Neural cell (in vitro differentiated cells): ENCODE results near the gene ACOXL. TPM values are rescaled to one million over a fixed set of nuclear protein-coding genes. Genes with fewer than 3 reads are reported as not detected.

ENCODE experiments used
- H2AFZ ChIP-seq: fragments of 200-600, 300-800 bp; sonication (generic), shearing (Covaris generic); 2 replicates; pipeline ENCODE4 v1.6.0; 2014; ENCODE audit warnings: low read depth, mild to moderate bottlenecking, antibody characterized with exemption, low read length, moderate library complexity
- H3F3A ChIP-seq: fragments of 200-600 bp; shearing (Covaris generic); 2 replicates; pipeline ENCODE4 v1.6.1; 2016; ENCODE audit warnings: mild to moderate bottlenecking, moderate library complexity, mixed read lengths, antibody characterized with exemption, low read length; ENCODE audit not compliant: insufficient read depth, poor library complexity, severe bottlenecking
- H3K27ac ChIP-seq: fragments of 200-600, 300-800 bp; sonication (generic), shearing (Covaris generic); 2 replicates; pipeline ENCODE4 v1.5.1; 2014; ENCODE audit warnings: mild to moderate bottlenecking, low read length, moderate library complexity
- H3K27me3 ChIP-seq: fragments of 300-800, 200-600 bp; sonication (generic), shearing (Covaris generic); 2 replicates; pipeline ENCODE4 v1.6.0; 2014; ENCODE audit warnings: mild to moderate bottlenecking, low read depth, low read length, moderate library complexity; ENCODE audit not compliant: insufficient read depth
- H3K36me3 ChIP-seq: fragments of 300-800, 200-600 bp; sonication (generic), shearing (Covaris generic); 2 replicates; pipeline ENCODE4 v1.5.1; 2014; ENCODE audit warnings: mild to moderate bottlenecking, antibody characterized with exemption, low read length, moderate library complexity; ENCODE audit not compliant: insufficient read depth
- H3K4me2 ChIP-seq: fragments of 300-800, 200-600 bp; sonication (generic), shearing (Covaris generic); 2 replicates; pipeline ENCODE4 v1.6.0; 2014; ENCODE audit warnings: mild to moderate bottlenecking, low read length
- H3K4me3 ChIP-seq: fragments of 300-800, 200-600 bp; sonication (generic), shearing (Covaris generic); 2 replicates; pipeline ENCODE4 v1.5.1; 2014; ENCODE audit warnings: mild to moderate bottlenecking, low read length, moderate library complexity
- H3K79me2 ChIP-seq: fragments of 200-600 bp; shearing (Covaris generic); replicated peaks from 2 replicates; pipeline ENCODE4 v1.6.0; 2014; ENCODE audit warnings: mild to moderate bottlenecking, low read length, moderate library complexity; ENCODE audit not compliant: insufficient read depth
- H3K9ac ChIP-seq: fragments of 300-800, 200-600 bp; sonication (generic), shearing (Covaris generic); 2 replicates; pipeline ENCODE4 v1.6.1; 2016; ENCODE audit warnings: mild to moderate bottlenecking, low read length, mixed read lengths
- H3K9me2 ChIP-seq: fragments of 200-600 bp; shearing (Covaris generic); 2 replicates; pipeline ENCODE4 v1.6.1; 2016; ENCODE audit warnings: mild to moderate bottlenecking, low read length, mixed read lengths; ENCODE audit not compliant: insufficient read depth
- H3K9me3 ChIP-seq: fragments of 200-600, 300-800 bp; sonication (generic), shearing (Covaris generic); 2 replicates; pipeline ENCODE4 v1.6.1; 2016; ENCODE audit warnings: mild to moderate bottlenecking, mixed run types, low read length, moderate library complexity, mixed read lengths
- H4K20me1 ChIP-seq: fragments of 200-600 bp; shearing (Covaris generic); 2 replicates; pipeline ENCODE4 v1.6.1; 2016; ENCODE audit warnings: mild to moderate bottlenecking, mixed run types; ENCODE audit not compliant: insufficient read depth
- EP300 ChIP-seq: fragments of 450-650 bp; conservative IDR thresholded peaks from 2 replicates; pipeline ENCODE4 v1.6.1; 2014; ENCODE audit warnings: antibody characterized with exemption, mild to moderate bottlenecking, moderate library complexity; ENCODE audit not compliant: poor library complexity, severe bottlenecking
- EZH2 ChIP-seq: fragments of 200-600, 300-800 bp; shearing (Covaris generic), sonication (generic); IDR thresholded peaks from 2 replicates; pipeline ENCODE4 v1.6.1; 2014; ENCODE audit warnings: antibody characterized with exemption, low read length, borderline replicate concordance, mild to moderate bottlenecking; ENCODE audit not compliant: insufficient read depth, poor library complexity, severe bottlenecking
- MXI1 ChIP-seq: fragments of 450-650 bp; conservative IDR thresholded peaks from 2 replicates; pipeline ENCODE4 v1.6.1; 2014; ENCODE audit warnings: antibody characterized with exemption, mild to moderate bottlenecking; ENCODE audit not compliant: poor library complexity, severe bottlenecking
- POLR2AphosphoS5 ChIP-seq: IDR thresholded peaks from 2 replicates; pipeline ENCODE4 v1.6.1; 2012
- RAD21 ChIP-seq: fragments of 450-650 bp; conservative IDR thresholded peaks from 2 replicates; pipeline ENCODE4 v1.6.1; 2014; ENCODE audit warnings: antibody characterized with exemption, mild to moderate bottlenecking, moderate library complexity
- SMC3 ChIP-seq: fragments of 450-650 bp; conservative IDR thresholded peaks from 2 replicates; pipeline ENCODE4 v1.6.1; 2014; ENCODE audit warnings: antibody characterized with exemption, mild to moderate bottlenecking, moderate library complexity; ENCODE audit not compliant: poor library complexity
- TAF1 ChIP-seq: IDR thresholded peaks from 2 replicates; pipeline ENCODE4 v1.6.1; 2012; ENCODE audit warnings: low read depth
- polyA plus RNA-seq: library from polyadenylated mRNA; depleted of rRNA; stranded (reverse); fragments of >200 nt; gene quantifications from 2 replicates; pipeline ENCODE4 v1.2.3, GENCODE V29; 2014
- TF ChIP-seq, protein P1 (sequence below): fragments of 450-650 bp; IDR thresholded peaks from 2 replicates; pipeline ENCODE4 v1.5.1; 2014; ENCODE audit warnings: antibody characterized with exemption, mild to moderate bottlenecking, moderate library complexity; ENCODE audit not compliant: poor library complexity, severe bottlenecking
- TF ChIP-seq, protein P2 (sequence below): IDR thresholded peaks from 2 replicates; pipeline ENCODE4 v1.6.1; 2012; ENCODE audit warnings: borderline replicate concordance

Gene ACOXL
- polyA plus RNA-seq, 1 donor from 2014 or later, result not detected

DNA sequence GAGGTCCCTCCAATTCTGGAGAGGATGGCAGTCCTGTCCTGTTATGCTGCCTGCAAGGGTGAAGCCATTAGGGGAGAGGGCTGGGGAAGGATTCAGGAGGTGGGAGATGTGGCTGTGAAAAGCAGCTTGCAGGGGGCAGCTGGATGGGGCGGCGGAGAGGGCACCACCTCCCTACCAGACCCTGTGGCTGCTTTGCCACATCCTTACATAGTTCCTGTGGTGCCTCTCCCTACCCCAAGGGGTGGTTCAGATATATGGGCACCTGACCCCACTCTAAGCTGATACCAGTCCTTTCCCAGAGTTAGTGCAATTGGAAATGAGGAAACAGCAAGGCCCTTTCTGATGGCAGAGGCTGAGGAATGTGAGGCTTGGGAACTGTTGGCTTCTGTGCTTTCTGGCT, 6.1 kb upstream of the ACOXL start:
- Histone ChIP-seq H3K27ac (no peak overlapping the region), H3F3A (no peaks in the 10 kb centered on the region), H3K79me2 (no peaks in the 10 kb centered on the region), H3K9me3 (no peaks in the 10 kb centered on the region), H4K20me1 (no peaks in the 10 kb centered on the region), H3K36me3 (no peaks in the 10 kb centered on the region), H2AFZ (no peak overlapping the region), H3K27me3 (peaks cover 9% of the 10 kb centered on the region), H3K4me3 (no peak overlapping the region), H3K4me2 (no peak overlapping the region), H3K9ac (no peak overlapping the region), H3K9me2 (no peaks in the 10 kb centered on the region)
- TF ChIP-seq POLR2AphosphoS5 (no peak), SMC3 (no peak), EP300 (no peak), EZH2 (no peak), TAF1 (no peak)
- TF ChIP-seq, protein P1, sequence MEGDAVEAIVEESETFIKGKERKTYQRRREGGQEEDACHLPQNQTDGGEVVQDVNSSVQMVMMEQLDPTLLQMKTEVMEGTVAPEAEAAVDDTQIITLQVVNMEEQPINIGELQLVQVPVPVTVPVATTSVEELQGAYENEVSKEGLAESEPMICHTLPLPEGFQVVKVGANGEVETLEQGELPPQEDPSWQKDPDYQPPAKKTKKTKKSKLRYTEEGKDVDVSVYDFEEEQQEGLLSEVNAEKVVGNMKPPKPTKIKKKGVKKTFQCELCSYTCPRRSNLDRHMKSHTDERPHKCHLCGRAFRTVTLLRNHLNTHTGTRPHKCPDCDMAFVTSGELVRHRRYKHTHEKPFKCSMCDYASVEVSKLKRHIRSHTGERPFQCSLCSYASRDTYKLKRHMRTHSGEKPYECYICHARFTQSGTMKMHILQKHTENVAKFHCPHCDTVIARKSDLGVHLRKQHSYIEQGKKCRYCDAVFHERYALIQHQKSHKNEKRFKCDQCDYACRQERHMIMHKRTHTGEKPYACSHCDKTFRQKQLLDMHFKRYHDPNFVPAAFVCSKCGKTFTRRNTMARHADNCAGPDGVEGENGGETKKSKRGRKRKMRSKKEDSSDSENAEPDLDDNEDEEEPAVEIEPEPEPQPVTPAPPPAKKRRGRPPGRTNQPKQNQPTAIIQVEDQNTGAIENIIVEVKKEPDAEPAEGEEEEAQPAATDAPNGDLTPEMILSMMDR, result no peak

DNA sequence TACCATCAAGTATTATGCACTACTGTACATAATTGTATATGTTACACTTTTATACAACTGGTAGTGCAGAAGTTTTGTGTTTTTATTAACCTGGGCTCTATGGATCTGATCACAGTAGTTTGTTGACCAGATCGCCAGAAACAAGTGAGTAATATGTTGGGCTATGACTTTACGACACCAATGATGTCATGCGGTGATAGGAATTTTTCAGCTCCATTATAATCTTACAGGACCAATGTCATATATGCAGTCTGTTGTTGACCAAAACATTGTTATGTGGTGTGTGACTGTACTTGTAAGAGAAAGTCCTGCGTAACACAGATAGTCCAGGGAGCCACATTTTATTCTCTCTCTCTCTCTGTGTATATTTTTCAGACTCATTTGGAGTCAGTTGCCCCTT, 4.5 kb upstream of the ACOXL start:
- Histone ChIP-seq H3K4me3 (no peak overlapping the region), H3K36me3 (no peaks in the 10 kb centered on the region), H3K9me3 (peaks cover 4% of the 10 kb centered on the region), H3K9ac (no peak overlapping the region), H3F3A (no peaks in the 10 kb centered on the region), H2AFZ (no peak overlapping the region), H3K79me2 (no peaks in the 10 kb centered on the region), H3K9me2 (no peaks in the 10 kb centered on the region), H4K20me1 (no peaks in the 10 kb centered on the region), H3K27me3 (peaks cover 25% of the 10 kb centered on the region), H3K27ac (no peak overlapping the region), H3K4me2 (no peak overlapping the region)
- no peak for TF ChIP-seq TAF1
- TF ChIP-seq POLR2AphosphoS5, result no peak
- TF ChIP-seq, protein P1, result no peak
- no peak for TF ChIP-seq EP300
- TF ChIP-seq RAD21, result no peak

DNA sequence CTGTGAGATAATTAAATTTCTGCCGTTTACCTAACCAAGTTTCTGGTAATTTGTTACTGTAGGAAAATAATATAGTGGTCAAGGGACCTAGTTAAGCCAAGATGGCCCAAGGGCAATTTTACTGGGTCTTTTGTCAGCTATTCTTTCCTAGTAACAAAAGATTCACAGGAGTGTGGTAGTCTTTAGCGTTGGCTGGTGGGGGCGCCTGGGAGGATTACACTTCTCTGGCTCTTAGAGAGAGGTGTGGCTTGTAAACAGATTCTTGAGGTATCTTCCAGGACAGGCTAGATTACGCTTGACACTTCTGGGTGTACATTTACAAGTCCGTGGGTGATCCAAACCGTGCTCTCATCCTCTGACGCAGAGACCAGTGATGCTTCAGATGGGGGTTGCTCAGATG, 3.3 kb upstream of the ACOXL start:
- no peaks in the 10 kb centered on the region for H3K36me3 ChIP-seq
- no peak overlapping the region for H3K27ac ChIP-seq
- no peak overlapping the region for H3K9ac ChIP-seq
- no peaks in the 10 kb centered on the region for H3F3A ChIP-seq
- H3K4me2 ChIP-seq, result no peak overlapping the region
- TF ChIP-seq POLR2AphosphoS5 (no peak), EZH2 (no peak), EP300 (no peak), RAD21 (no peak), TAF1 (no peak), SMC3 (no peak), MXI1 (no peak)
- TF ChIP-seq, protein P1, result no peak
- TF ChIP-seq, protein P2, sequence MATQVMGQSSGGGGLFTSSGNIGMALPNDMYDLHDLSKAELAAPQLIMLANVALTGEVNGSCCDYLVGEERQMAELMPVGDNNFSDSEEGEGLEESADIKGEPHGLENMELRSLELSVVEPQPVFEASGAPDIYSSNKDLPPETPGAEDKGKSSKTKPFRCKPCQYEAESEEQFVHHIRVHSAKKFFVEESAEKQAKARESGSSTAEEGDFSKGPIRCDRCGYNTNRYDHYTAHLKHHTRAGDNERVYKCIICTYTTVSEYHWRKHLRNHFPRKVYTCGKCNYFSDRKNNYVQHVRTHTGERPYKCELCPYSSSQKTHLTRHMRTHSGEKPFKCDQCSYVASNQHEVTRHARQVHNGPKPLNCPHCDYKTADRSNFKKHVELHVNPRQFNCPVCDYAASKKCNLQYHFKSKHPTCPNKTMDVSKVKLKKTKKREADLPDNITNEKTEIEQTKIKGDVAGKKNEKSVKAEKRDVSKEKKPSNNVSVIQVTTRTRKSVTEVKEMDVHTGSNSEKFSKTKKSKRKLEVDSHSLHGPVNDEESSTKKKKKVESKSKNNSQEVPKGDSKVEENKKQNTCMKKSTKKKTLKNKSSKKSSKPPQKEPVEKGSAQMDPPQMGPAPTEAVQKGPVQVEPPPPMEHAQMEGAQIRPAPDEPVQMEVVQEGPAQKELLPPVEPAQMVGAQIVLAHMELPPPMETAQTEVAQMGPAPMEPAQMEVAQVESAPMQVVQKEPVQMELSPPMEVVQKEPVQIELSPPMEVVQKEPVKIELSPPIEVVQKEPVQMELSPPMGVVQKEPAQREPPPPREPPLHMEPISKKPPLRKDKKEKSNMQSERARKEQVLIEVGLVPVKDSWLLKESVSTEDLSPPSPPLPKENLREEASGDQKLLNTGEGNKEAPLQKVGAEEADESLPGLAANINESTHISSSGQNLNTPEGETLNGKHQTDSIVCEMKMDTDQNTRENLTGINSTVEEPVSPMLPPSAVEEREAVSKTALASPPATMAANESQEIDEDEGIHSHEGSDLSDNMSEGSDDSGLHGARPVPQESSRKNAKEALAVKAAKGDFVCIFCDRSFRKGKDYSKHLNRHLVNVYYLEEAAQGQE, result no peak
- peaks cover 36% of the 10 kb centered on the region for H3K27me3 ChIP-seq
- no peaks in the 10 kb centered on the region for H4K20me1 ChIP-seq
- peaks cover 4% of the 10 kb centered on the region for H3K9me3 ChIP-seq
- no peak overlapping the region for H3K4me3 ChIP-seq
- H3K79me2 ChIP-seq, result no peaks in the 10 kb centered on the region
- H2AFZ ChIP-seq, result no peak overlapping the region
- no peaks in the 10 kb centered on the region for H3K9me2 ChIP-seq
